Suprapubic skin (tissue), 4 donors: ENCODE data around the gene C6orf52.

Experiments
- EP300 ChIP-seq: sonication (generic); formaldehyde crosslinking; IDR thresholded peaks from one replicate; pipeline ENCODE4 v1.6.1; 2017; ENCODE audit warnings: antibody characterized with exemption
- POLR2A ChIP-seq, 2 donors: fragments of 450-650 bp; IDR thresholded peaks; one replicate each; pipeline ENCODE4 v1.6.1; 2017; ENCODE audit warnings: antibody characterized with exemption in 2 of 2, mild to moderate bottlenecking in 2 of 2, moderate library complexity in 2 of 2
- POLR2AphosphoS5 ChIP-seq, 3 donors: sonication (generic); formaldehyde crosslinking; IDR thresholded peaks; one replicate each; pipeline ENCODE4 v1.6.1; 2017; ENCODE audit warnings: antibody characterized with exemption in 3 of 3
- TF ChIP-seq, protein P1 (sequence below), 2 donors: fragments of 200-600 bp in 1 of 2; fragments of 450-650 bp in 1 of 2; sonication (generic) in 1 of 2; IDR thresholded peaks; one replicate each; pipeline ENCODE4 v1.5.1; 2016 to 2019; ENCODE audit warnings: antibody characterized with exemption in 2 of 2, mild to moderate bottlenecking in 1 of 2, moderate library complexity in 1 of 2

DNA sequence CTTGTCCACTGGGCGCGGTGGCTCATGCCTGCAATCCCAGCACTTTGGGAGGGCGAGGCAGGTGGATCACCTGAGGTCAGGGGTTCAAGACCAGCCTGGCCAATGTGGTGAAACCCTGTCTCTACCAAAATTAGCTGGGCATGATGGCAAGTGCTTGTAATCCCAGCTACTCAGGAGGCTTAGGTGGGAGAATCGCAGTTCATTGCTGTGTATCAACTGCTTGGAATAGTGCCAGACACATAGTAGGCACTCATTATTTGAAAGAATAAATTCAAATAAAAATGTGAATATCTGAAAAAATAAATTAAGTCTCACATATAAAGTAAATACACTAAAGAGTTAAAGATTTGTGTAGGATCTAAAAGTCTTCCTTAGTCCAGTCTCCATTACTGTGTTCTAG lies 2.2 kb upstream of the C6orf52 start:
- TF ChIP-seq EP300: no peak
- TF ChIP-seq, protein P1, sequence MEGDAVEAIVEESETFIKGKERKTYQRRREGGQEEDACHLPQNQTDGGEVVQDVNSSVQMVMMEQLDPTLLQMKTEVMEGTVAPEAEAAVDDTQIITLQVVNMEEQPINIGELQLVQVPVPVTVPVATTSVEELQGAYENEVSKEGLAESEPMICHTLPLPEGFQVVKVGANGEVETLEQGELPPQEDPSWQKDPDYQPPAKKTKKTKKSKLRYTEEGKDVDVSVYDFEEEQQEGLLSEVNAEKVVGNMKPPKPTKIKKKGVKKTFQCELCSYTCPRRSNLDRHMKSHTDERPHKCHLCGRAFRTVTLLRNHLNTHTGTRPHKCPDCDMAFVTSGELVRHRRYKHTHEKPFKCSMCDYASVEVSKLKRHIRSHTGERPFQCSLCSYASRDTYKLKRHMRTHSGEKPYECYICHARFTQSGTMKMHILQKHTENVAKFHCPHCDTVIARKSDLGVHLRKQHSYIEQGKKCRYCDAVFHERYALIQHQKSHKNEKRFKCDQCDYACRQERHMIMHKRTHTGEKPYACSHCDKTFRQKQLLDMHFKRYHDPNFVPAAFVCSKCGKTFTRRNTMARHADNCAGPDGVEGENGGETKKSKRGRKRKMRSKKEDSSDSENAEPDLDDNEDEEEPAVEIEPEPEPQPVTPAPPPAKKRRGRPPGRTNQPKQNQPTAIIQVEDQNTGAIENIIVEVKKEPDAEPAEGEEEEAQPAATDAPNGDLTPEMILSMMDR (IDR thresholded peaks at IDR 0.05): no peak
- no peak for TF ChIP-seq POLR2A (IDR thresholded peaks at IDR 0.05)
- no peak for TF ChIP-seq POLR2AphosphoS5 (IDR thresholded peaks at IDR 0.05)
